ENCODE measurements around the gene TOX3.

- TF ChIP-seq CTCF (IDR thresholded peaks at IDR 0.05; ENCODE audit: low read length): no peak
- TF ChIP-seq EZH2 (IDR thresholded peaks at IDR 0.05; ENCODE audit: borderline replicate concordance, low read length): no peak
Measured at GRCh38 chr16:52547834-52548215, 882 bp upstream of the TOX3 start.

All from OCI-LY1 (cell line).